Measurements from ENCODE around the gene DHRSX.

- TF ChIP-seq RELA (IDR thresholded peaks at IDR 0.05; ENCODE audit: borderline replicate concordance, partially characterized antibody) (no peak), LARP7 (IDR thresholded peaks at IDR 0.05) (no peak), POLR2A (IDR thresholded peaks at IDR 0.05; ENCODE audit: low read depth, low read length) (no peak), CTCF (IDR thresholded peaks at IDR 0.05 in 2 of 3, conservative IDR thresholded peaks at IDR 0.05 in 1 of 3; ENCODE audit: control insufficient read depth in 2 of 3, extremely low read depth in 1 of 3, insufficient read depth in 1 of 3, low read depth in 3 of 3, low read length in 3 of 3) (no peak), BHLHE40 (IDR thresholded peaks at IDR 0.05; ENCODE audit: borderline replicate concordance in 1 of 2, low read depth in 2 of 2, low read length in 1 of 2) (no peak), ZNF622 (IDR thresholded peaks at IDR 0.05) (no peak), RBBP5 (conservative IDR thresholded peaks at IDR 0.05) (no peak), EP300 (IDR thresholded peaks at IDR 0.05; ENCODE audit: borderline replicate concordance in 1 of 2, control insufficient read depth in 1 of 2, low read depth in 2 of 2, low read length in 2 of 2) (no peak), STAT1 (conservative IDR thresholded peaks at IDR 0.05) (no peak), RFX5 (IDR thresholded peaks at IDR 0.05; ENCODE audit: low read depth, low read length) (no peak), HDAC2 (IDR thresholded peaks at IDR 0.05) (no peak), YBX1 (IDR thresholded peaks at IDR 0.05) (no peak), NFYB (IDR thresholded peaks at IDR 0.05; ENCODE audit: insufficient read depth, low read depth, low read length) (no peak)
- TF ChIP-seq, protein P1, sequence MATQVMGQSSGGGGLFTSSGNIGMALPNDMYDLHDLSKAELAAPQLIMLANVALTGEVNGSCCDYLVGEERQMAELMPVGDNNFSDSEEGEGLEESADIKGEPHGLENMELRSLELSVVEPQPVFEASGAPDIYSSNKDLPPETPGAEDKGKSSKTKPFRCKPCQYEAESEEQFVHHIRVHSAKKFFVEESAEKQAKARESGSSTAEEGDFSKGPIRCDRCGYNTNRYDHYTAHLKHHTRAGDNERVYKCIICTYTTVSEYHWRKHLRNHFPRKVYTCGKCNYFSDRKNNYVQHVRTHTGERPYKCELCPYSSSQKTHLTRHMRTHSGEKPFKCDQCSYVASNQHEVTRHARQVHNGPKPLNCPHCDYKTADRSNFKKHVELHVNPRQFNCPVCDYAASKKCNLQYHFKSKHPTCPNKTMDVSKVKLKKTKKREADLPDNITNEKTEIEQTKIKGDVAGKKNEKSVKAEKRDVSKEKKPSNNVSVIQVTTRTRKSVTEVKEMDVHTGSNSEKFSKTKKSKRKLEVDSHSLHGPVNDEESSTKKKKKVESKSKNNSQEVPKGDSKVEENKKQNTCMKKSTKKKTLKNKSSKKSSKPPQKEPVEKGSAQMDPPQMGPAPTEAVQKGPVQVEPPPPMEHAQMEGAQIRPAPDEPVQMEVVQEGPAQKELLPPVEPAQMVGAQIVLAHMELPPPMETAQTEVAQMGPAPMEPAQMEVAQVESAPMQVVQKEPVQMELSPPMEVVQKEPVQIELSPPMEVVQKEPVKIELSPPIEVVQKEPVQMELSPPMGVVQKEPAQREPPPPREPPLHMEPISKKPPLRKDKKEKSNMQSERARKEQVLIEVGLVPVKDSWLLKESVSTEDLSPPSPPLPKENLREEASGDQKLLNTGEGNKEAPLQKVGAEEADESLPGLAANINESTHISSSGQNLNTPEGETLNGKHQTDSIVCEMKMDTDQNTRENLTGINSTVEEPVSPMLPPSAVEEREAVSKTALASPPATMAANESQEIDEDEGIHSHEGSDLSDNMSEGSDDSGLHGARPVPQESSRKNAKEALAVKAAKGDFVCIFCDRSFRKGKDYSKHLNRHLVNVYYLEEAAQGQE (IDR thresholded peaks at IDR 0.05; ENCODE audit: low read depth, low read length), result no peak
Observed at GRCh38 chrX:2462074-2462473, 38.7 kb downstream of the DHRSX start.
